ENCODE results near the gene CSTPP1.

Gene CSTPP1

GRCh38 chr11:47165253-47165840, 228.8 kb downstream of the CSTPP1 start:
- no peak for DNase-seq

GRCh38 chr11:47166368-47166767, 229.8 kb downstream of the CSTPP1 start:
- no peak for DNase-seq

- no peak for DNase-seq
Measured at GRCh38 chr11:47171061-47171838, 234.7 kb downstream of the CSTPP1 start.

- no peak for DNase-seq
Measured at GRCh38 chr11:47171856-47172255, 235.3 kb downstream of the CSTPP1 start.

GRCh38 chr11:47172740-47173336, 236.3 kb downstream of the CSTPP1 start:
- DNase-seq: no peak

DNA sequence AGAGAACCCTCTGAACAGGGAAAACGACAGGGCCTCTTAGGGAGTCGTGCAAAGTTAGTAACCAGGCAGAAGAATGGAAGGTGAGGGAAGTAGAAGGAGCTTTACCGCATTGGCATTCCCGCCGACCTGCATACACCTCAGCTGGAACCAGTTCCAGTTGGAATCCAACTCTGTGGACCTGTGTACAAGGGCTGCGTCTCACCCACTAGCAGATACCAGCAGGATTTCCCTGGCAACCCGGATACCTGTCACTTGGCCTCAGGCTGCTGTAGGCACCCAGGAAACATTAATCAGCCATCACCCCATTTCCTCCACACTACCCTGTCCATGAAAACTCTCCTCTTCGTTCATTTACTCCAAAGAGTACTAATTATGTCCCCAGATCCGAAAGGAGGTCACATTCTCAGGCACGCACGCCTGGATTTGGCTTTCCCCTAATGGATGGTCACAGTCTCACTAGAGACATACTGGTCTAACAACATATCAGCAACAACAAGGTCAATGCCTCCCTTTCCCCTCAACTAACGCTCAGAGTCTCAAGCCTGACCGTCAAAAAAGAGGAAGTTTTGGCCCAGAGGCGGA, 239.3 kb downstream of the CSTPP1 start:
- no peak for DNase-seq

GRCh38 chr11:47176328-47177228, 240.0 kb downstream of the CSTPP1 start, which contains the start of gene ARFGAP2:
Gene ARFGAP2 (minus strand): TSS chr11:47176879. CDS start chr11:47176853, 26 bp downstream.
- peak; percentile 95 for DNase-seq

GRCh38 chr11:47177229-47177845, 240.8 kb downstream of the CSTPP1 start:
- DNase-seq: peak; percentile 66

- no peak for DNase-seq
Measured at GRCh38 chr11:47177846-47178245, 241.3 kb downstream of the CSTPP1 start.

GRCh38 chr11:47178316-47178715, 241.8 kb downstream of the CSTPP1 start:
- DNase-seq: no peak

DNA sequence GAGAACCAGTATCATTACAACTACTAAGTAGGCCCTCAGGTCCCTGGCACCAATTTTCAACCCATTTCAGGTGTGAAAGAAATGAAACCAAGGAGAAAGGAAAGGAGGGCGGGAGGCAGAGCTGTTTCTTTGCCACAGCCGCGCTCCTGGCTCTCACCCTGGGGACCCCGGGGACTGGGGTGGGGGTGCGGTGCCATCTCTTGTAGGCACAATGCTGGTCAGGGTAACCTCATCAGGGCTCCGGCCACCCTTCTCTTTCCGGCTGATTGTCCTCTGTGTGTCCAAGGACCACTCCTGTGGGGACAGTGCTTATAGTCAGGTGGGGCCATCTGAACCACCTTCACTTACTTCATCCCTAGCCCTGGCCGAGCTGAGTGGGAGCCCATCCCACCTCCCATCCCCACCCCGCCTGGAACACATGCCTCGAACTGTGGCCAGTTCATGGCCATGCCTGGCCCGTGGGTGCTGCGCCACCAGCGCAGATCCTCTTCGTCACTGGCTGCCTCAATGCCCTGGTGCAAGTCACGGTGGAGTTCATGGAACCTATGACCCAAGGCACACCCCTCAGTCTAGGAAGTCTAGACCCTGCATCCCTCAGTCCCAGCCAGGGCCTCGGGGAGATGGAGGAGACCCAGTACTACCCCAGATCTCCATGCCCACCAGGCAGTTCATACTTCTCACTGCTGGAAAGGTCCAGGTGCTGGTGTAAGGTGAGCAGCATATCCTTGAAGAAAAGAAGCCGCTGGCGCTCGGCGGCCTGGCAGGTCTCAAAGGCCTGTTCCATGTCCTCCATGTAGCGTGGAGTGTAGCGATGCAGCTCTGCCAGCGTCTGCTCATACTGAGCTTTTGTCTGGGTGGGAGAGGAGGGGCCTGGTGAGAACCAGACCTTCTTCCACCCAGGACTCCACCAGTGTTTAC, 242.4 kb downstream of the CSTPP1 start:
- DNase-seq: no peak

GRCh38 chr11:47179655-47179991, 243.1 kb downstream of the CSTPP1 start:
- DNase-seq: peak; percentile 35

GRCh38 chr11:47180006-47180787, 243.6 kb downstream of the CSTPP1 start:
- DNase-seq: no peak

- no peak for DNase-seq
Measured at GRCh38 chr11:47181271-47181670, 244.7 kb downstream of the CSTPP1 start.

- no peak for DNase-seq
Measured at GRCh38 chr11:47182380-47182779, 245.8 kb downstream of the CSTPP1 start.

- no peak for DNase-seq
Measured at GRCh38 chr11:47183031-47183856, 246.7 kb downstream of the CSTPP1 start.

- DNase-seq: no peak
Measured at GRCh38 chr11:47183969-47184368, 247.4 kb downstream of the CSTPP1 start.

DNA sequence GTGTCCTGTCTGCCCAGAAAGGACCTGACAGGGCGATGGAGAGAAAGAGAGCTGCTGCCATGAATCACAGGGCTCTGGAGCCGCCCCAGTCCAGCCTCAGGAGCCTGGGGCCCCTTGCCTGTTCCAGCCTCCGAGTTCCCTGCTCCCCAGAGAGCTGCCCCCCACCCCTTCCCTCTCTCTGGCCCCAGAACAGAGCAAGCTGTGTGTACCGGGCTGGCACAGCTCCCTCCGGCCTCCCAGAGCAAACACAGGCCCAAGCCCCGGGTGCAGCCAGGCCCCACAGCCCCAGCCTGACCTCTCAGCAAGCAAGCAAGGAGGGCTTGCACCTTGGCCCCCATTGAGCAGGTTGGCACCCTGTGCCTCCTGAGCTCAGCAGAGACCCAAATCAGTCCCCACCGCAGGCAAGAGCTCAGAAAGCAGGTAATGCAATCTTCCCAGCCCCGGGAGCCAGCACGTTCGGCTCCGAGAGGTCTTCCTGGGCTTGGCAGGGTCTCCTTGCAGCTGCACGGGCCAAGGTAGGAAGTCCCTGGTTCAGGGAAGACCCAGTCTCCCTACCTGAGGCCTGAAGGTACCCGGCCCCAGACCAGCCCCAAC, 248.2 kb downstream of the CSTPP1 start:
- no peak for DNase-seq

All from activated CD4-positive, alpha-beta T cell treated with anti-CD3 and anti-CD28 coated beads, Interleukin-2, amount 50 U/mL, for 1 hour (primary cell).